ENCODE measurements around the gene PRKCZ.

- TF ChIP-seq YY1 (IDR thresholded peaks at IDR 0.05; ENCODE audit: insufficient read depth, insufficient read length) (no peak), ZNF274 (IDR thresholded peaks at IDR 0.05; ENCODE audit: low read depth, low read length) (no peak), SUZ12 (IDR thresholded peaks at IDR 0.05; ENCODE audit: extremely low read depth, insufficient read depth, insufficient read length) (no peak)
Observed at GRCh38 chr1:2056955-2057590, 6.9 kb downstream of the PRKCZ start.

Data from NT2/D1 (cell line).